Left colon (tissue), 2 donors: Measurements from ENCODE around the gene DHTKD1. TPM values are rescaled to one million over a fixed set of nuclear protein-coding genes. Genes with fewer than 3 reads are reported as not detected.

Experiments
- microRNA-seq, 2 donors: library from miRNA; unstranded; fragments of <30 nt; microRNA quantifications; one replicate each; pipeline versions ENCODE4 v1.1.0 to v1.2.0, GENCODE V29; 2020
- total RNA-seq, 2 donors: library from RNA; stranded (reverse); fragmentation: NEBNext Ultra II Directional; extraction: Animal tissue kit (Norgen Biotek cat#: 25700); gene quantifications; one replicate each; pipeline ENCODE4 v1.2.1, GENCODE V29; 2021
- donor health status: DM: no; HTN: no; CAD: no.
- donor health status: DM: yes; HTN: yes; CAD: no.

The DHTKD1 gene
- total RNA-seq, 2 donors from 2014 or later, result 32.6 to 34.6 TPM

Small RNA genes within 50 kb of the gene (microRNA-seq; reads per million reads assigned to microRNA genes)
- 0 reads per million in 2 donors for gene MIR548AK

Other genes with a start within 250 kb of the DHTKD1 start
- 10 to 100 TPM; 10.3 to 11.3 TPM for gene PROSER2, start 245.6 kb upstream of the DHTKD1 start, total RNA-seq
- gene UPF2, start 26.1 kb upstream of the DHTKD1 start, total RNA-seq, result 10 to 100 TPM; 18.7 to 18.9 TPM
- gene SEC61A2, start 60.7 kb downstream of the DHTKD1 start, total RNA-seq, result 1 to 10 TPM; 5.7 to 5.8 TPM
- gene NUDT5, start 126.9 kb downstream of the DHTKD1 start, total RNA-seq, result 10 to 100 TPM; 33.9 to 45.3 TPM
- 10 to 100 TPM; 44.4 to 58.8 TPM for gene CDC123, start 127.2 kb downstream of the DHTKD1 start, total RNA-seq